IMR-90 (cell line): ENCODE results near the gene METTL1.

Experiments
- CEBPB ChIP-seq: IDR thresholded peaks from 2 replicates; pipeline ENCODE4 v1.6.1; 2012; ENCODE audit warnings: low read depth, low read length, improper control_type of control experiment
- MAZ ChIP-seq: IDR thresholded peaks from 2 replicates; pipeline ENCODE4 v1.6.1; 2012; ENCODE audit warnings: low read depth, mild to moderate bottlenecking, low read length, improper control_type of control experiment, moderate library complexity, borderline replicate concordance
- POLR2A ChIP-seq: IDR thresholded peaks from 2 replicates; pipeline ENCODE4 v1.6.1; 2012; ENCODE audit warnings: mild to moderate bottlenecking, low read depth, low read length
- RAD21 ChIP-seq: IDR thresholded peaks from 2 replicates; pipeline ENCODE4 v1.6.1; 2012; ENCODE audit warnings: low read length, improper control_type of control experiment
- TF ChIP-seq, protein P1 (sequence below): conservative IDR thresholded peaks from 2 replicates; pipeline ENCODE4 v1.5.1; 2012; ENCODE audit warnings: mild to moderate bottlenecking, low read depth, low read length, improper control_type of control experiment

DNA sequence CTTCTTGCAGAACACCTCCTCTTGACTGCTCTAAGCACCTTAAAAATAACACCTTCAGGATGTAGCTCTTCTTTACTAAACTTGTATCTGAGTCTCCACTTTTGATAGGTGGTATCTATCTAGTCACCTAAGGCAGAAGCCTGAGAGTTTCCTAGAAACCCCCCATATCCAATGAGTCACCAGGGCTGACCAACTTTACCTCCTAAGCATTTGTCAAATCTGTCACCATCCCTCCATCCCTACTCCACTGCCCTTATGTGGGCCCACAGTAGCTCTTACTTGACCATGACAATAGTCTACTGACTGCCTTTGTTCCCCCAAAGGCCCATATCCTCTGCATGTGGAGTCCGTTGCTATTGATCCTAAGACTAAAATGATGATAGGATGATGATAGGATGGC lies 30.7 kb upstream of the METTL1 start:
- TF ChIP-seq, protein P1, sequence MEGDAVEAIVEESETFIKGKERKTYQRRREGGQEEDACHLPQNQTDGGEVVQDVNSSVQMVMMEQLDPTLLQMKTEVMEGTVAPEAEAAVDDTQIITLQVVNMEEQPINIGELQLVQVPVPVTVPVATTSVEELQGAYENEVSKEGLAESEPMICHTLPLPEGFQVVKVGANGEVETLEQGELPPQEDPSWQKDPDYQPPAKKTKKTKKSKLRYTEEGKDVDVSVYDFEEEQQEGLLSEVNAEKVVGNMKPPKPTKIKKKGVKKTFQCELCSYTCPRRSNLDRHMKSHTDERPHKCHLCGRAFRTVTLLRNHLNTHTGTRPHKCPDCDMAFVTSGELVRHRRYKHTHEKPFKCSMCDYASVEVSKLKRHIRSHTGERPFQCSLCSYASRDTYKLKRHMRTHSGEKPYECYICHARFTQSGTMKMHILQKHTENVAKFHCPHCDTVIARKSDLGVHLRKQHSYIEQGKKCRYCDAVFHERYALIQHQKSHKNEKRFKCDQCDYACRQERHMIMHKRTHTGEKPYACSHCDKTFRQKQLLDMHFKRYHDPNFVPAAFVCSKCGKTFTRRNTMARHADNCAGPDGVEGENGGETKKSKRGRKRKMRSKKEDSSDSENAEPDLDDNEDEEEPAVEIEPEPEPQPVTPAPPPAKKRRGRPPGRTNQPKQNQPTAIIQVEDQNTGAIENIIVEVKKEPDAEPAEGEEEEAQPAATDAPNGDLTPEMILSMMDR: no peak
- TF ChIP-seq POLR2A: no peak
- TF ChIP-seq RAD21: no peak
- TF ChIP-seq CEBPB: no peak
- no peak for TF ChIP-seq MAZ
